HG02642 (cell line): ENCODE results near the gene RAP1A.
A peak's percentile ranks its signal among the peaks of the same experiment; 100 is the strongest.

Experiments used
- ATAC-seq: cut with Tn5 transposase; IDR thresholded peaks from one replicate; pipeline ENCODE4 v1.9.1; 2021; ENCODE audit warnings: mild to moderate bottlenecking; ENCODE audit not compliant: unreplicated experiment, poor library complexity

Gene RAP1A

GRCh38 chr1:111747947-111748346 is 128.4 kb downstream of the RAP1A start:
- no peak for ATAC-seq

- ATAC-seq = no peak
Observed at GRCh38 chr1:111749628-111750027, 130.0 kb downstream of the RAP1A start.

- no peak for ATAC-seq
Observed at GRCh38 chr1:111750856-111751255, 131.3 kb downstream of the RAP1A start.

GRCh38 chr1:111751906-111752575 is 132.5 kb downstream of the RAP1A start:
- ATAC-seq = no peak

- ATAC-seq = no peak
Observed at GRCh38 chr1:111754984-111755330, 135.4 kb downstream of the RAP1A start.

GRCh38 chr1:111755331-111756123 is 135.9 kb downstream of the RAP1A start, which contains the start of gene DDX20:
Gene DDX20 (plus strand): TSS chr1:111755901. CDS start chr1:111755925, 24 bp downstream.
- ATAC-seq = peak; percentile 92

GRCh38 chr1:111756124-111756513 is 136.5 kb downstream of the RAP1A start:
- ATAC-seq = peak; percentile 20

- no peak for ATAC-seq
Observed at GRCh38 chr1:111758373-111758772, 138.8 kb downstream of the RAP1A start.

GRCh38 chr1:111761717-111762116 is 142.1 kb downstream of the RAP1A start:
- ATAC-seq = no peak

GRCh38 chr1:111762332-111762731 is 142.7 kb downstream of the RAP1A start:
- no peak for ATAC-seq
